Mucosa of stomach (tissue), 1 donor: ENCODE measurements around the gene ARID4A.
A peak's percentile ranks its signal among the peaks of the same experiment; 100 is the strongest.
"Not testable (repeated sequence)": the region's sequence is repeated elsewhere in the genome, so short reads cannot be mapped to it uniquely, and the experiment has no call there.

Experiments
- H3K27me3 ChIP-seq: one replicate; pipeline ENCODE4 v1.7.0; 2013; ENCODE audit warnings: mild to moderate bottlenecking, low read length; ENCODE audit not compliant: control insufficient read depth, insufficient read depth
- H3K36me3 ChIP-seq: one replicate; pipeline ENCODE4 v1.7.0; 2013; ENCODE audit warnings: low read length; ENCODE audit not compliant: control insufficient read depth, insufficient read depth
- H3K4me1 ChIP-seq: one replicate; pipeline ENCODE4 v1.7.0; 2013; ENCODE audit warnings: mild to moderate bottlenecking, low read length; ENCODE audit not compliant: control insufficient read depth, insufficient read depth
- H3K4me3 ChIP-seq: one replicate; pipeline ENCODE4 v1.7.0; 2013; ENCODE audit warnings: low read length
- H3K9ac ChIP-seq: one replicate; pipeline ENCODE4 v1.7.0; 2013; ENCODE audit warnings: mild to moderate bottlenecking, low read length, moderate library complexity
- H3K9me3 ChIP-seq: one replicate; pipeline ENCODE4 v1.7.0; 2013; ENCODE audit warnings: mild to moderate bottlenecking, low read length, moderate library complexity; ENCODE audit not compliant: control insufficient read depth
- donor health status: Pancreatic carcinoma.

ARID4A gene

GRCh38 chr14:58390830-58391229 lies 92.5 kb downstream of the ARID4A start:
- no peak overlapping the region for H3K9ac ChIP-seq

GRCh38 chr14:58395562-58395811 lies 97.1 kb downstream of the ARID4A start:
- H3K4me3 ChIP-seq: peak overlapping the region; percentile 56
- H3K27me3 ChIP-seq: no peaks in the 10 kb centered on the region
- no peaks in the 10 kb centered on the region for H3K36me3 ChIP-seq
- H3K9ac ChIP-seq: peak overlapping the region; percentile 84
- H3K4me1 ChIP-seq: peaks cover 10% of the 10 kb centered on the region
- H3K9me3 ChIP-seq: no peaks in the 10 kb centered on the region

More at GRCh38 chr14:58390830-58391229, 92.5 kb downstream of the ARID4A start:
- H3K9me3 ChIP-seq: no peaks in the 10 kb centered on the region
- no peaks in the 10 kb centered on the region for H3K27me3 ChIP-seq
- no peak overlapping the region for H3K4me3 ChIP-seq
- peaks cover 3% of the 10 kb centered on the region for H3K4me1 ChIP-seq
- H3K36me3 ChIP-seq: no peaks in the 10 kb centered on the region

- Histone ChIP-seq H3K9ac (peak within 1 kb of the TSS; percentile 84), H3K4me1 (peaks cover 10% of the 10 kb centered on the region), H3K4me3 (peak within 1 kb of the TSS; percentile 56), H3K36me3 (no peaks in the 10 kb centered on the region), H3K9me3 (no peaks in the 10 kb centered on the region), H3K27me3 (no peaks in the 10 kb centered on the region)
Measured at GRCh38 chr14:58395812-58396788, 97.7 kb downstream of the ARID4A start, which contains the start of gene TOMM20L. Gene TOMM20L, plus strand, starts transcription at chr14:58395930. Its CDS starts 28 bp downstream, at chr14:58395958.

GRCh38 chr14:58397156-58397555 lies 98.8 kb downstream of the ARID4A start:
- H3K4me3 ChIP-seq: no peak overlapping the region
- H3K9me3 ChIP-seq: no peaks in the 10 kb centered on the region
- H3K4me1 ChIP-seq: peaks cover 10% of the 10 kb centered on the region
- H3K9ac ChIP-seq: no peak overlapping the region
- H3K27me3 ChIP-seq: no peaks in the 10 kb centered on the region
- no peaks in the 10 kb centered on the region for H3K36me3 ChIP-seq

- no peaks in the 10 kb centered on the region for H3K27me3 ChIP-seq
- no peaks in the 10 kb centered on the region for H3K36me3 ChIP-seq
- H3K4me1 ChIP-seq: peaks cover 10% of the 10 kb centered on the region
- no peak overlapping the region for H3K4me3 ChIP-seq
- H3K9ac ChIP-seq: no peak overlapping the region
- H3K9me3 ChIP-seq: no peaks in the 10 kb centered on the region
Measured at GRCh38 chr14:58398495-58398894, 100.1 kb downstream of the ARID4A start.

GRCh38 chr14:58398895-58399294 lies 100.5 kb downstream of the ARID4A start:
- H3K4me1 ChIP-seq: peaks cover 10% of the 10 kb centered on the region
- H3K36me3 ChIP-seq: no peaks in the 10 kb centered on the region
- H3K27me3 ChIP-seq: no peaks in the 10 kb centered on the region
- no peaks in the 10 kb centered on the region for H3K9me3 ChIP-seq
- no peak overlapping the region for H3K9ac ChIP-seq
- no peak overlapping the region for H3K4me3 ChIP-seq

- H3K27me3 ChIP-seq: no peaks in the 10 kb centered on the region
- no peaks in the 10 kb centered on the region for H3K9me3 ChIP-seq
- H3K4me3 ChIP-seq: no peak overlapping the region
- H3K36me3 ChIP-seq: no peaks in the 10 kb centered on the region
- H3K9ac ChIP-seq: no peak overlapping the region
- H3K4me1 ChIP-seq: peaks cover 3% of the 10 kb centered on the region
Measured at GRCh38 chr14:58401587-58401986, 103.2 kb downstream of the ARID4A start.

GRCh38 chr14:58408681-58409215 lies 110.4 kb downstream of the ARID4A start:
- no peaks in the 10 kb centered on the region for H3K36me3 ChIP-seq
- H3K4me3 ChIP-seq: no peak overlapping the region
- no peaks in the 10 kb centered on the region for H3K4me1 ChIP-seq
- no peaks in the 10 kb centered on the region for H3K27me3 ChIP-seq
- H3K9ac ChIP-seq: no peak overlapping the region
- H3K9me3 ChIP-seq: no peaks in the 10 kb centered on the region

- H3K4me3 ChIP-seq: no peak overlapping the region
- no peak overlapping the region for H3K9ac ChIP-seq
- peaks cover 5% of the 10 kb centered on the region for H3K4me1 ChIP-seq
- no peaks in the 10 kb centered on the region for H3K9me3 ChIP-seq
- H3K36me3 ChIP-seq: peaks cover 3% of the 10 kb centered on the region
- H3K27me3 ChIP-seq: no peaks in the 10 kb centered on the region
Measured at GRCh38 chr14:58414845-58415244, 116.5 kb downstream of the ARID4A start.

- H3K4me1 ChIP-seq: peaks cover 5% of the 10 kb centered on the region
- no peak overlapping the region for H3K4me3 ChIP-seq
- no peak overlapping the region for H3K9ac ChIP-seq
- no peaks in the 10 kb centered on the region for H3K27me3 ChIP-seq
- H3K9me3 ChIP-seq: no peaks in the 10 kb centered on the region
- H3K36me3 ChIP-seq: peaks cover 3% of the 10 kb centered on the region
Measured at GRCh38 chr14:58415636-58416547, 117.5 kb downstream of the ARID4A start.

- H3K36me3 ChIP-seq, H3K4me3 ChIP-seq, H3K9me3 ChIP-seq, H3K27me3 ChIP-seq, H3K4me1 ChIP-seq, H3K9ac ChIP-seq: not testable (repeated sequence)
Measured at GRCh38 chr14:58416934-58417333, 118.6 kb downstream of the ARID4A start.
